Measurements from ENCODE around the gene CLP1. TPM values are rescaled to one million over a fixed set of nuclear protein-coding genes. Genes with fewer than 3 reads are reported as not detected.
"Not testable (repeated sequence)": the region's sequence is repeated elsewhere in the genome, so short reads cannot be mapped to it uniquely, and the experiment has no call there.

The CLP1 gene
- total RNA-seq, 2 experiments from 2014 or later, result 16.2 to 16.9 TPM

DNA sequence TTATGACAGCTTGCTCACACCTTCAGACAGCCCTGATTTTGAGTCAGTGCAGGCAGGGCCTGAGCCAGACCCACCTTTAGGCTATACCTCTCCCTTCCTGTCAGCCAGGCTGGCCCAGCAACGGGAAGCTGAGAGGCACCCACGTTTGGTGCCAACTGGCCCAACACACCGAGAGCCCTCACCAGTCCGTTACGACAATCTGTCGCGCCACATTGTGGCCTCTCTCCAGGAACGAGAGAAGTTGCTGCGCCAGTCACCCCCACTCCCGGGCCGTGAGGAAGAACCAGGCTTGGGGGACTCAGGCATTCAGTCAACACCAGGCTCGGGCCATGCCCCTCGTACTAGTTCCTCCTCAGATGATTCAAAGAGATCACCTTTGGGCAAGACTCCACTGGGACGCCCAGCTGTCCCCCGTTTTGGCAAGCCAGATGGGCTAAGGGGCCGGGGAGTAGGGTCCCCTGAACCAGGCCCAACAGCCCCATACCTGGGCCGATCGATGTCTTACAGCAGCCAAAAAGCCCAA, 41.3 kb downstream of the CLP1 start:
- no peaks in the 10 kb centered on the region for H3K4me1 Mint-ChIP-seq (ENCODE audit: low read depth)
- peaks cover 30% of the 10 kb centered on the region for H3K36me3 Mint-ChIP-seq (ENCODE audit: low read depth)
- H3K4me3 Mint-ChIP-seq, result no peak overlapping the region

DNA sequence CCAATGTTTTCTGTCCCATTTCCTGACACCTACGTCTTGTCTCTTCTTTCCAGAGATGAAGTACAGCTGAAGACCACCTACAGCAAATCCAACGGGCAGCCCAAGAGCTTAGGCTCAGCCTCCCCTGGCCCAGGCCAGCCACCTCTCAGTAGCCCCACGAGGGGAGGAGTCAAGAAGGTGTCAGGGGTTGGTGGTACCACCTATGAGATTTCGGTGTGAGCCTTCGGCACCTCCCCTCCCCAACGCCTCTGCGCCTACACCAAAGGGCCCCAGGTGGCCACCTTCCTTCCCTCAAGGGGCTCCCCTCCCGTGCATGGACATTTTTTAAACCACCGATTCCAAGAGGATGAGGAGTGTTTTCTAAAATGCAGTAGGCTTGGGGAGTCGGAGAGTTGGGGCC, 42.3 kb downstream of the CLP1 start:
- no peak for TF ChIP-seq CTCF (IDR thresholded peaks at IDR 0.05)
- Mint-ChIP-seq H3K27me3 (no peaks in the 10 kb centered on the region), H3K36me3 (ENCODE audit: low read depth) (peaks cover 26% of the 10 kb centered on the region), H3K27ac (peak overlapping the region; percentile 34), H3K9me3 (no peaks in the 10 kb centered on the region), H3K4me3 (no peak overlapping the region), H3K4me1 (ENCODE audit: low read depth) (no peaks in the 10 kb centered on the region)
- CTCF ChIA-PET, result interaction anchor here (0.9 to 1.4 kb wide), 3 partner anchors 9 to 101 kb away, joined by 3 to 4 read pairs (median 3); no protein-coding TSS in a partner anchor
- no peak for ATAC-seq
- intact Hi-C loops (cut with micrococcal nuclease), result no loop called here
- POLR2A ChIA-PET, result interaction anchor here (1.8 kb wide), 1 partner anchor 18 kb away, joined by 4 read pairs; no protein-coding TSS in a partner anchor
- no peak for DNase-seq

More for the DNA sequence above, 41.3 kb downstream of the CLP1 start:
- TF ChIP-seq CTCF (IDR thresholded peaks at IDR 0.05), result no peak
- POLR2A ChIA-PET, result interaction anchor here (1.0 to 1.8 kb wide), 3 partner anchors 9 to 19 kb away, joined by 3 to 5 read pairs (median 4); no protein-coding TSS in a partner anchor
- no peak for DNase-seq
- no peak overlapping the region for H3K27ac Mint-ChIP-seq
- no peaks in the 10 kb centered on the region for H3K27me3 Mint-ChIP-seq
- CTCF ChIA-PET, result interaction anchor here (0.8 to 1.3 kb wide), 4 partner anchors 9 to 102 kb away, joined by 3 to 6 read pairs (median 3); no protein-coding TSS in a partner anchor
- intact Hi-C loops (cut with micrococcal nuclease), result no loop called here
- no peaks in the 10 kb centered on the region for H3K9me3 Mint-ChIP-seq
- no peak for ATAC-seq

GRCh38 chr11:57700425-57700824, 42.9 kb downstream of the CLP1 start:
- Mint-ChIP-seq H3K27ac (peak overlapping the region; percentile 25), H3K27me3 (no peaks in the 10 kb centered on the region), H3K4me1 (ENCODE audit: low read depth) (no peaks in the 10 kb centered on the region), H3K9me3 (no peaks in the 10 kb centered on the region), H3K36me3 (ENCODE audit: low read depth) (peaks cover 23% of the 10 kb centered on the region), H3K4me3 (no peak overlapping the region)
- intact Hi-C loops (cut with micrococcal nuclease), result no loop called here
- POLR2A ChIA-PET, result interaction anchor here (0.8 to 1.8 kb wide), 2 partner anchors 17 to 32 kb away, joined by 3 to 4 read pairs; no protein-coding TSS in a partner anchor
- TF ChIP-seq CTCF (IDR thresholded peaks at IDR 0.05), result no peak
- CTCF ChIA-PET, result interaction anchor here (1.4 kb wide), 1 partner anchor 100 kb away, joined by 4 read pairs; no protein-coding TSS in a partner anchor
- DNase-seq, result no peak
- no peak for ATAC-seq

DNA sequence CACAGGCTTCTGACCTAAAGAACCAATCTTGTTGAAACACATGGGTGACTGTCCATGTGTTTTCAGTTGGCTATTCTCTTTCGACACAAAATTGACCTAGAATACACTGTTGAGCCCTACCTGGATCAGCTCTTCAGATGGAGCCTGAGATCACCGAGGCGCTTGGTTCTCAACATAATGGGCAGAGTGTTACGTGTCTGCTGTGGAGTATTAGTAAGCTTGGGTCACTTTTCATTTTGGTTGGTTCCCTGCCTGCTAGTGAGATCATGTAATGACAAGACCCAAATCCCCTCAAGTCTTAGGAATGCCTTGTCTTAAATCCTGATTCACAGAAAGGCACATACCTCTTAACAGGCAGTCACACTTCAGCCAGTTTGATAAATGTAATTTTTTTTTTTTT, 45.8 kb downstream of the CLP1 start:
- Mint-ChIP-seq H3K4me1 (ENCODE audit: low read depth) (peaks cover 4% of the 10 kb centered on the region), H3K4me3 (no peak overlapping the region), H3K27me3 (no peaks in the 10 kb centered on the region), H3K36me3 (ENCODE audit: low read depth) (peaks cover 18% of the 10 kb centered on the region), H3K27ac (no peak overlapping the region), H3K9me3 (no peaks in the 10 kb centered on the region)
- ATAC-seq (no peak), DNase-seq (no peak)
- ChIA-PET CTCF (interaction anchor here (1.2 to 1.6 kb wide), 2 partner anchors 45 to 97 kb away, joined by 3 to 7 read pairs; no protein-coding TSS in a partner anchor), POLR2A (interaction anchor here (1.3 to 2.8 kb wide), 3 partner anchors 8 to 15 kb away, joined by 6 to 7 read pairs (median 6); partner anchors contain the start of genes MED19 and TMX2)
- TF ChIP-seq CTCF (IDR thresholded peaks at IDR 0.05), result no peak
- intact Hi-C loops (cut with micrococcal nuclease), result no loop called here

- ChIA-PET POLR2A (interaction anchor here (0.9 to 2.5 kb wide), 4 partner anchors 10 to 36 kb away, joined by 3 to 10 read pairs (median 4); partner anchors contain the start of gene SELENOH), CTCF (no interaction called here)
- peak overlapping the region; percentile 49 for H3K27ac Mint-ChIP-seq
- no peak overlapping the region for H3K4me3 Mint-ChIP-seq
- peaks cover 10% of the 10 kb centered on the region for H3K4me1 Mint-ChIP-seq (ENCODE audit: low read depth)
- H3K36me3 Mint-ChIP-seq (ENCODE audit: low read depth), result peaks cover 11% of the 10 kb centered on the region
- no peak for TF ChIP-seq CTCF (IDR thresholded peaks at IDR 0.05)
- H3K9me3 Mint-ChIP-seq, result no peaks in the 10 kb centered on the region
- ATAC-seq, result no peak
- H3K27me3 Mint-ChIP-seq, result no peaks in the 10 kb centered on the region
- intact Hi-C loops (cut with micrococcal nuclease), result no loop called here
- DNase-seq, result no peak
Observed at GRCh38 chr11:57704932-57705331, 47.4 kb downstream of the CLP1 start.

DNA sequence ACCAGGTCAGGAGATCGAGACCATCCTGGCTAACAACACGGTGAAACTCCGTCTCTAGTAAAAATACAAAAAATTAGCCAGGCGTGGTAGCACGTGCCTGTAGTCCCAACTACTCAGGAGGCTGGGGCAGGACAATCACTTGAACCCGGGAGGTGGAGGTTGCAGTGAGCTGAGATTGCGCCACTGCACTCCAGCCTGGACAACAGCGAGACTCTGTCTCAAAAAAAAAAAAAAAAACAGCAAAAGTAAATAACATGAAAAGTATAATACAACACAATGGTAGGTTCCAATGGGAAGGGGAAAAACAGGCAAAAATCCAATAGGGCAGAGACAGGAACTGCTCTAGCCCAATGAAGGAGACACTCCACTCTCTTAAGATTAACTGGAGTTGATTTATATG, 47.9 kb downstream of the CLP1 start:
- intact Hi-C loops (cut with micrococcal nuclease); H3K4me3 Mint-ChIP-seq; H3K9me3 Mint-ChIP-seq; H3K36me3 Mint-ChIP-seq (ENCODE audit: low read depth); ATAC-seq; H3K27me3 Mint-ChIP-seq; DNase-seq; H3K27ac Mint-ChIP-seq; CTCF ChIA-PET: not testable (repeated sequence)
- peaks cover 13% of the 10 kb centered on the region for H3K4me1 Mint-ChIP-seq (ENCODE audit: low read depth)
- POLR2A ChIA-PET, result interaction anchor here (0.9 to 2.5 kb wide), 4 partner anchors 10 to 37 kb away, joined by 3 to 10 read pairs (median 4); partner anchors contain the start of gene SELENOH

Data from activated CD8-positive, alpha-beta T cell treated with anti-CD3 and anti-CD28 coated beads for 36 hours (primary cell).